Measurements from ENCODE around the gene MME.
"Not testable (repeated sequence)": the region's sequence is repeated elsewhere in the genome, so short reads cannot be mapped to it uniquely, and the experiment has no call there.

Gene MME

GRCh38 chr3:155086051-155086450 lies 5.9 kb downstream of the MME start:
- DNase-seq: no peak

GRCh38 chr3:155088706-155089345 lies 8.7 kb downstream of the MME start:
- no peak for DNase-seq

- DNase-seq: no peak
Observed at GRCh38 chr3:155089495-155089894, 9.4 kb downstream of the MME start.

- DNase-seq: peak; percentile 77
Observed at GRCh38 chr3:155093261-155093660, 13.1 kb downstream of the MME start.

- DNase-seq: no peak
Observed at GRCh38 chr3:155096303-155097008, 16.3 kb downstream of the MME start.

GRCh38 chr3:155097009-155097349 lies 16.9 kb downstream of the MME start:
- no peak for DNase-seq

- DNase-seq: no peak
Observed at GRCh38 chr3:155101398-155101797, 21.3 kb downstream of the MME start.

GRCh38 chr3:155102329-155102728 lies 22.2 kb downstream of the MME start:
- DNase-seq: no peak

- no peak for DNase-seq
Observed at GRCh38 chr3:155103686-155104085, 23.6 kb downstream of the MME start.

GRCh38 chr3:155106119-155106518 lies 26.0 kb downstream of the MME start:
- no peak for DNase-seq

GRCh38 chr3:155110022-155110421 lies 29.9 kb downstream of the MME start:
- DNase-seq: no peak

- peak; percentile 58 for DNase-seq
Observed at GRCh38 chr3:155110996-155111901, 31.1 kb downstream of the MME start.

- no peak for DNase-seq
Observed at GRCh38 chr3:155111971-155112370, 31.9 kb downstream of the MME start.

- no peak for DNase-seq
Observed at GRCh38 chr3:155112661-155113389, 32.7 kb downstream of the MME start.

- not testable (repeated sequence) for DNase-seq
Observed at GRCh38 chr3:155124745-155125144, 44.6 kb downstream of the MME start.

- DNase-seq: no peak
Observed at GRCh38 chr3:155129396-155129795, 49.3 kb downstream of the MME start.

- DNase-seq: no peak
Observed at GRCh38 chr3:155130001-155130400, 49.9 kb downstream of the MME start.

- no peak for DNase-seq
Observed at GRCh38 chr3:155131104-155131503, 51.0 kb downstream of the MME start.

- DNase-seq: not testable (repeated sequence)
Observed at GRCh38 chr3:155134311-155134710, 54.2 kb downstream of the MME start.

GRCh38 chr3:155135003-155135402 lies 54.9 kb downstream of the MME start:
- no peak for DNase-seq

GRCh38 chr3:155138677-155139076 lies 58.6 kb downstream of the MME start:
- no peak for DNase-seq

GRCh38 chr3:155147588-155147987 lies 67.5 kb downstream of the MME start:
- no peak for DNase-seq

GRCh38 chr3:155149494-155149893 lies 69.4 kb downstream of the MME start:
- no peak for DNase-seq

All from DMS53 (cell line).